ENCODE results near the gene KATNAL2.

KATNAL2 gene, protein sequence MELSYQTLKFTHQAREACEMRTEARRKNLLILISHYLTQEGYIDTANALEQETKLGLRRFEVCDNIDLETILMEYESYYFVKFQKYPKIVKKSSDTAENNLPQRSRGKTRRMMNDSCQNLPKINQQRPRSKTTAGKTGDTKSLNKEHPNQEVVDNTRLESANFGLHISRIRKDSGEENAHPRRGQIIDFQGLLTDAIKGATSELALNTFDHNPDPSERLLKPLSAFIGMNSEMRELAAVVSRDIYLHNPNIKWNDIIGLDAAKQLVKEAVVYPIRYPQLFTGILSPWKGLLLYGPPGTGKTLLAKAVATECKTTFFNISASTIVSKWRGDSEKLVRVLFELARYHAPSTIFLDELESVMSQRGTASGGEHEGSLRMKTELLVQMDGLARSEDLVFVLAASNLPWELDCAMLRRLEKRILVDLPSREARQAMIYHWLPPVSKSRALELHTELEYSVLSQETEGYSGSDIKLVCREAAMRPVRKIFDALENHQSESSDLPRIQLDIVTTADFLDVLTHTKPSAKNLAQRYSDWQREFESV

DNA sequence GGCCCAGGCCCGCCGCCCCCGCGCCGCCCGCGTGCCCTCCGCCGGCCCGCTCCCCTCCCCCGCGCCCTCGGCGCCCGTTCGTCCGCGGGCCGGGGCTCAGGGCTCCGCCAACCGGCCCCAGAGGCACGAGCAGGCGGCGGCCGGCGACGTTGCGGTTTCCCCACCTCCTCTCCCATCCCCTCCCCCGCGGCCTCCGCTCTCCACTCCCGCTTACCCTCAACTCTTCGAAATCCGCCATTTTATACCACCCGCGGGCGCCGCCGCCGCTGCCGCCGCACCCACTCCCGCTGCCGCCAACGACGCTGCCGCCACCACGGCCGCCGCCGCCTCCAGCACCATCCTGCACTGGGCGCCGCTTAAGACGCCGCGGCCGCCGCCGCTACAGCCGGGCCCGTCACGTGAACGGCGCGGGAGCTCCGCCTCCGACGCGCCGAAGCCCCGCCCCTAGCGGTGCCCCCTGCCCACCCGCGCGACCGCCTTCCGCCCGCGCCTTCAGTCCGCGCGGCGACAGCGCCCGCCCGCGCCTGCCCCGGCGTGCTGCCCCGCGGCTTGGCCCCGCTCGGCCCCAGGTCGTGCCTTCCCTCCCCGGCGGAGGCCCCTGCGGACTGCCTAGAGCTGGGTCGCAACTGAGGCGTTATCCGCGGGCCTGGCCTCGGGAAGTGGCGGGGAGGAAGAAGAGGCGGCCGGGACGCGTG, at the start of gene KATNAL2, which contains the start of gene PIAS2:
KATNAL2 (plus strand) TSS at position 495 of the 695 bp plus-strand sequence. CDS start 29,271 bp downstream, outside the sequence.
PIAS2 (minus strand) TSS at position 400 of the 695 bp plus-strand sequence; CDS start at position 238, 162 bp downstream.
- no peak for TF ChIP-seq FOXP2 (optimal IDR thresholded peaks at IDR 0.05; ENCODE audit: control extremely low read depth, extremely low read length, insufficient read depth)
- TF ChIP-seq POLR2AphosphoS5 (IDR thresholded peaks at IDR 0.05; ENCODE audit: borderline replicate concordance, low read depth, low read length), result peak; percentile 73; the same call in 1 of the 2 replicates
- TF ChIP-seq EZH2 (IDR thresholded peaks at IDR 0.05), result no peak

DNA sequence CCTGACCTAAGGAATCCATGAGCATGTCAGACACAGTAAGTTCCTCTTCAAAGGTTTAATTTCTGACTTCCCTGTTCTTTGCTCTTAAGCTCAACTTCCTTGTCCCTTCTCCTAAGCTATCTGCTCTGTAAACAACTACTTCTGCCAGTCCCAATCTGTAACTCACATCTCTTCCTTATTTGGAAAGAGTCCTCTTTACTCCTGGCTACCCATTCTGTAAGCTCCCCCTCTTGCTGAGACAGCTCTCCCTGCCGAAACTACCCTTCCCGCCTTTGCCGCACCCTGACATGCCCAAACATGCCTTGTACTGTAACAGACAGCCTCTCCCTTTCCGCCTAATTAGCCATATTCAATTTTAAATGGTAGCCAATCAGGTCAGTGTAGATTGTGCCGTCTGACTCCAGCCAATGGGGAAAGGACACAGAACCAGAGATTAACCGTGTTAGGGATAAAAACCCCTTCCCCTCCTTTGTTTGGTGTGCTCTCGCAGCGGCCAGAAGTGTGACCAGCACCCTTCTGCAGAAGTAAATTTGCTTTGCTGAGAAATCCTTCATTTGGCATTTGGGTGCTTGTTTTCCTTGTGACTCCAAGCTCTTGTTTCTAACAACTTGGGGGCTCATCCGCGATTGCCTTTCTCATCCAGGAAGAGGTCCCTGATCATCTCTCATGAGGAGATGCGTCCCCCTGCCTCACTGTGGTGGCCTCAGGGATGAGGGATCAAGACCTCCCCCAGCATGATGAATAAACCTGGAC, 49.1 kb upstream of the KATNAL2 start:
- Histone ChIP-seq H3K27ac (peak overlapping the region; percentile 50; the same call in 1 of the 2 replicates), H3K36me3 (ENCODE audit: insufficient read depth, low read length) (no peaks in the 10 kb centered on the region), H3K9me3 (ENCODE audit: low read depth, low read length) (no peaks in the 10 kb centered on the region), H3K4me3 (no peak overlapping the region), H3K9ac (ENCODE audit: insufficient read length) (no peak overlapping the region)
- no peak for TF ChIP-seq EZH2 (IDR thresholded peaks at IDR 0.05)
- no peak for TF ChIP-seq FOXP2 (optimal IDR thresholded peaks at IDR 0.05; ENCODE audit: control extremely low read depth, extremely low read length, insufficient read depth)
- no peak for TF ChIP-seq POLR2AphosphoS5 (IDR thresholded peaks at IDR 0.05; ENCODE audit: borderline replicate concordance, low read depth, low read length)
- DNase-seq (ENCODE audit: low read depth, low spot score), result no peak

More for the DNA sequence above, at the start of gene KATNAL2, which contains the start of gene PIAS2:
- no peak for DNase-seq (ENCODE audit: low read depth, low spot score)
- peak within 1 kb of the TSS; percentile 13; the same call in 1 of the 2 replicates for H3K27ac ChIP-seq
- H3K9ac ChIP-seq (ENCODE audit: insufficient read length), result peak within 1 kb of the TSS; percentile 86
- no peaks in the 10 kb centered on the region for H3K36me3 ChIP-seq (ENCODE audit: insufficient read depth, low read length)
- peak within 1 kb of the TSS; percentile 88 for H3K4me3 ChIP-seq
- no peaks in the 10 kb centered on the region for H3K9me3 ChIP-seq (ENCODE audit: low read depth, low read length)

DNA sequence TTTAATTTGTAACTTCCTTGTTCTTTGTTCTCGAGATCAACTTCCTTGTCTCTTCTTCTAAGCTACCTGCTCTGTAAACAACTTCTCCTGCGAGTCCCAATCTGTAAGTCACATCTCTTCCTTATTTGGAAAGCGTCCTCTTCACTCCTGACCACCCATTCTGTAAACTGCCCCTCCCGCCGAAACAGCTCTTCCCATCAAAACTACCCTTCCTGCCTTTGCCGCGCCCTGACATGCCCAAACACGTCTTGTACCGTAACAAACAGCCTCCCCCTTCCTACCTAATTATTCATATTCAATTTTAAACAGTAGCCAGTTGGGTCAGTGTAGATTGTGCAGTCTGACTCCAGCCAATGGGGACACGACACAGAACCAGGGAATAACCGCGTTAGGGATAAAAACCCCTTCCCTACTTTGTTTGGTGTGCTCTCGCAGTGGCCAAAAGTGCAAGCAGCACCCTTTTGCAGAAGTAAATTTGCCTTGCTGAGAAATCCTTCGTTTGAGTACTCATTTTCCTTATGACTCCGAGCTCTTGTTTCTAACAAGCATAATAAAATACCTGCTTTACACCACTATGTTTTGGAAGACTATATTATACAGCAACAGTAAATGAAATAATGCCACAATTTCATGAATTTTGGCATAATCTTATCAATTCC, 39.9 kb upstream of the KATNAL2 start:
- Histone ChIP-seq H3K9me3 (ENCODE audit: low read depth, low read length) (no peaks in the 10 kb centered on the region), H3K36me3 (ENCODE audit: insufficient read depth, low read length) (peaks cover 14% of the 10 kb centered on the region; the same call in 1 of the 2 replicates), H3K27ac (no peak overlapping the region), H3K9ac (ENCODE audit: insufficient read length) (no peak overlapping the region), H3K4me3 (no peak overlapping the region)
- TF ChIP-seq EZH2 (IDR thresholded peaks at IDR 0.05), result no peak
- TF ChIP-seq FOXP2 (optimal IDR thresholded peaks at IDR 0.05; ENCODE audit: control extremely low read depth, extremely low read length, insufficient read depth), result no peak
- TF ChIP-seq POLR2AphosphoS5 (IDR thresholded peaks at IDR 0.05; ENCODE audit: borderline replicate concordance, low read depth, low read length), result no peak
- no peak for DNase-seq (ENCODE audit: low read depth, low spot score)

DNA sequence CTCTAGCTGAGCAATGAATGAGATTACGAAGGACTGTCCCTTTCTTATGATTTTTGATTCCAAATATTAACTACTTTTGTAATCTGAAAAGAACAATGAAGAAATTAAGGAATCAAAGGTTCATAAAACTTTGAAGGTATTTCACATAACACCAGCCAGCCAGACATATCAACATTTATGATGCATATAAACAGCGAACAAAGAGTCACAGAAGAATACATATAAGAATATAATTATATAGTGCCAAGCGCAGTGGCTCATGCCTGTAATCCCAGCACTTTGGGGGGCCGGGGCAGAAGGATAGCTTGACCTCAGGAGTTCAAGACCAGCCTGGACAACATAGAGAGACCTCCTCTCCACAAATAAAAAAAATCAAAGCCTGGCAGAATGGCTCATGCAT, 34.2 kb upstream of the KATNAL2 start:
- Histone ChIP-seq H3K9me3 (ENCODE audit: low read depth, low read length) (0 out of 2 replicates have a peak, but pooled peaks cover 3% of the 10 kb centered on the region), H3K27ac (no peak overlapping the region), H3K9ac (ENCODE audit: insufficient read length) (no peak overlapping the region), H3K4me3 (no peak overlapping the region), H3K36me3 (ENCODE audit: insufficient read depth, low read length) (peaks cover 14% of the 10 kb centered on the region; the same call in 1 of the 2 replicates)
- TF ChIP-seq FOXP2 (optimal IDR thresholded peaks at IDR 0.05; ENCODE audit: control extremely low read depth, extremely low read length, insufficient read depth) (no peak), EZH2 (IDR thresholded peaks at IDR 0.05) (no peak), POLR2AphosphoS5 (IDR thresholded peaks at IDR 0.05; ENCODE audit: borderline replicate concordance, low read depth, low read length) (no peak)
- no peak for DNase-seq (ENCODE audit: low read depth, low spot score)

DNA sequence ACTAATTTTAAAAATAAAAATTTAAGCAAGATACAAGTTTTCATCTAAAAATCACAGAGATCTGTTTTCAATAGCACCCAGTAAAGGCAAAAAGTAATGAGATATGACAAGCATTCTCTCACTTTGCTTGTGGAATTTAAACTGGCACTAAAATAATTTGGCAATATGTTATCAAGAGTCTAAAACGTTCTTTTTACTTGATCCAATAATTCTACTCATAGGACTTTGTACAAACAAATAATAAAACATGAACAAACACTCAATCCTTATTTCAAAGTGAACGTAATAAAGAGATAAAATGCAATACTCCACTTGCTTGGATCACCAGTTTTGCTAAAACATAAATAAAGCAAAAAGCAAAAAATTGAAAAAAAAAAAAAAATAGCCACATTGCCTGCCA, 30.5 kb upstream of the KATNAL2 start:
- Histone ChIP-seq H3K27ac (no peak overlapping the region), H3K4me3 (no peak overlapping the region), H3K9ac (ENCODE audit: insufficient read length) (no peak overlapping the region), H3K36me3 (ENCODE audit: insufficient read depth, low read length) (peaks cover 33% of the 10 kb centered on the region), H3K9me3 (ENCODE audit: low read depth, low read length) (0 out of 2 replicates have a peak, but pooled peaks cover 12% of the 10 kb centered on the region)
- no peak for TF ChIP-seq FOXP2 (optimal IDR thresholded peaks at IDR 0.05; ENCODE audit: control extremely low read depth, extremely low read length, insufficient read depth)
- TF ChIP-seq POLR2AphosphoS5 (IDR thresholded peaks at IDR 0.05; ENCODE audit: borderline replicate concordance, low read depth, low read length), result no peak
- no peak for TF ChIP-seq EZH2 (IDR thresholded peaks at IDR 0.05)
- no peak for DNase-seq (ENCODE audit: low read depth, low spot score)

DNA sequence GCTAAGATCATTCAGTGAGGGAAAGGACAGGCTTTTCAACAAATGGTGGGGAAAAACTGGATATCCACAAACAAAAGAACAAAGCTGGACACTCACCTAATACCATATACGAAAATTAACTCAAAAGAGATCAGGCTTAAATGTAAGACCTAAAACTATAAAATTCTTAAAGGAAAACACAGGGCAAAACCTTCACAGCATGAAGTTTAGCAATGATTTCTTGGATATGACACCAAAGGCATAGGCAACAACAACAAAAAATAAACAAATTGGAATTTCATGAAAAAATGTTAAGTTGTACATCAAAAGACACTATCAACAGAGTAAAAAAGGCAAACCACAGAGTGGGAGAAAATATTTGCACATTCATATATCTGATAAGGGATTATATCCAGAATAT, 28.4 kb upstream of the KATNAL2 start:
- no peak overlapping the region for H3K27ac ChIP-seq
- 0 out of 2 replicates have a peak, but pooled peaks cover 12% of the 10 kb centered on the region for H3K9me3 ChIP-seq (ENCODE audit: low read depth, low read length)
- peaks cover 33% of the 10 kb centered on the region for H3K36me3 ChIP-seq (ENCODE audit: insufficient read depth, low read length)
- H3K4me3 ChIP-seq, result no peak overlapping the region
- TF ChIP-seq POLR2AphosphoS5 (IDR thresholded peaks at IDR 0.05; ENCODE audit: borderline replicate concordance, low read depth, low read length) (no peak), EZH2 (IDR thresholded peaks at IDR 0.05) (no peak), FOXP2 (optimal IDR thresholded peaks at IDR 0.05; ENCODE audit: control extremely low read depth, extremely low read length, insufficient read depth) (no peak)
- H3K9ac ChIP-seq (ENCODE audit: insufficient read length), result no peak overlapping the region
- no peak for DNase-seq (ENCODE audit: low read depth, low spot score)

DNA sequence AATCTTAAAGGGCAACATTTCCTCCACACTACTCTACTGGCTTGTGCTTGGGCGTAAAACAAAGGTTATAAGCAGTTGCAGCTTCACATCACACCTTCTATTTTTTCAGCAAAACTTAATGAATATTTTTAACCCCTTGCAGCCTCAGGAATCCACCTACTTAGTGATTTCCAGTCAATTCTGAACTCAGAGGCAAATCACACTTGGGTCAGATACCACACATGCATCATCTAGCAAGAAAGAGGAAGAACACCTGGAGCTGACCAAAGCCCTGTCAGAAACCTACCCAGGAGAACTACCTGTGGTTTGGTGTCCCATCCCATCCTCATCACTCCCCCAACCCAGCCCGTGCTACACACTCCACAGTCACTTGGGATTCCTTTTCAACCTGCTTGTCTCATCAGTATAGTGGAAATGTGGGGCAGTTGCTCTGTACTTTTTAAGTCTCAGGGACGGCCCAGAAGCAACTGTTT, 25.6 kb upstream of the KATNAL2 start:
- TF ChIP-seq EZH2 (IDR thresholded peaks at IDR 0.05) (no peak), FOXP2 (optimal IDR thresholded peaks at IDR 0.05; ENCODE audit: control extremely low read depth, extremely low read length, insufficient read depth) (no peak), POLR2AphosphoS5 (IDR thresholded peaks at IDR 0.05; ENCODE audit: borderline replicate concordance, low read depth, low read length) (no peak)
- H3K9me3 ChIP-seq (ENCODE audit: low read depth, low read length), result 0 out of 2 replicates have a peak, but pooled peaks cover 12% of the 10 kb centered on the region

More for the DNA sequence above, 25.6 kb upstream of the KATNAL2 start:
- H3K27ac ChIP-seq, result no peak overlapping the region
- no peak for DNase-seq (ENCODE audit: low read depth, low spot score)
- no peak overlapping the region for H3K9ac ChIP-seq (ENCODE audit: insufficient read length)
- H3K36me3 ChIP-seq (ENCODE audit: insufficient read depth, low read length), result peaks cover 33% of the 10 kb centered on the region
- no peak overlapping the region for H3K4me3 ChIP-seq
